Fibroblast of lung (primary cell): Measurements from ENCODE around the gene ACSM3. TPM values are rescaled to one million over a fixed set of nuclear protein-coding genes. Genes with fewer than 3 reads are reported as not detected.

ENCODE experiments used
- DNase-seq, 2 donors: peaks; one replicate each; pipeline versions ENCODE4 v3.0.0 to v3.0.0-alpha.2; 2010; ENCODE audit warnings: low read depth in 2 of 2
- H2AFZ ChIP-seq: 2 replicates; pipeline ENCODE4 v1.5.1; 2012; ENCODE audit warnings: low read length, control low read depth, inconsistent platforms
- H3K27ac ChIP-seq: 2 replicates; pipeline ENCODE4 v1.5.1; 2011; ENCODE audit warnings: low read length, control low read depth; ENCODE audit not compliant: insufficient read depth
- H3K27me3 ChIP-seq: 2 replicates; pipeline ENCODE4 v1.5.1; 2011; ENCODE audit warnings: mild to moderate bottlenecking, low read length; ENCODE audit not compliant: control insufficient read depth, insufficient read depth
- H3K36me3 ChIP-seq: 2 replicates; pipeline ENCODE4 v1.5.1; 2011; ENCODE audit warnings: low read length; ENCODE audit not compliant: control insufficient read depth, insufficient read depth
- H3K4me1 ChIP-seq: 2 replicates; pipeline ENCODE4 v1.5.1; 2011; ENCODE audit warnings: low read length; ENCODE audit not compliant: control insufficient read depth, insufficient read depth; ENCODE audit errors: extremely low read depth
- H3K4me2 ChIP-seq: 2 replicates; pipeline ENCODE4 v1.5.1; 2011; ENCODE audit warnings: low read length, control low read depth; ENCODE audit not compliant: insufficient read depth; ENCODE audit errors: extremely low read depth
- H3K4me3 ChIP-seq, 4 experiments: fragments of 200-600 bp in 1 of 4; sonication (generic) in 1 of 4; replicated peaks in 1 of 4; 2 replicates each; pipeline ENCODE4 v1.5.1; 2011 to 2016; ENCODE audit warnings: low read length in 4 of 4, low read depth in 3 of 4, mild to moderate bottlenecking in 3 of 4, control low read depth in 2 of 4, inconsistent platforms in 1 of 4, mixed read lengths in 1 of 4; ENCODE audit not compliant: insufficient read depth in 1 of 4; ENCODE audit errors: control extremely low read depth in 1 of 4
- H3K79me2 ChIP-seq: 2 replicates; pipeline ENCODE4 v1.5.1; 2012; ENCODE audit warnings: mild to moderate bottlenecking, low read length, inconsistent platforms; ENCODE audit not compliant: control insufficient read depth, insufficient read depth
- H3K9ac ChIP-seq: 2 replicates; pipeline ENCODE4 v1.5.1; 2011; ENCODE audit warnings: mild to moderate bottlenecking, low read length, control low read depth; ENCODE audit not compliant: insufficient read depth
- H3K9me3 ChIP-seq: 2 replicates; pipeline ENCODE4 v1.5.1; 2012; ENCODE audit warnings: low read depth, low read length; ENCODE audit not compliant: control insufficient read depth, insufficient read depth
- H4K20me1 ChIP-seq: 2 replicates; pipeline ENCODE4 v1.5.1; 2011; ENCODE audit warnings: low read length; ENCODE audit not compliant: control insufficient read depth, insufficient read depth; ENCODE audit errors: extremely low read depth
- CTCF ChIP-seq, 2 donors: IDR thresholded peaks in 1 of 2; conservative IDR thresholded peaks in 1 of 2; 1 replicate in 1 of 2; 2 replicates in 1 of 2; pipeline ENCODE4 v1.5.1; 2011 to 2012; ENCODE audit warnings: low read length in 2 of 2, control low read depth in 1 of 2, inconsistent platforms in 1 of 2, low read depth in 1 of 2, mild to moderate bottlenecking in 1 of 2
- EZH2 ChIP-seq: IDR thresholded peaks from 2 replicates; pipeline ENCODE4 v1.5.1; 2012; ENCODE audit warnings: low read length, control low read depth, mild to moderate bottlenecking; ENCODE audit errors: missing control alignments
- polyA plus RNA-seq, 2 donors: library from polyadenylated mRNA; depleted of rRNA in 1 of 2; stranded (reverse) in 1 of 2; unstranded in 1 of 2; fragments of >200 nt; gene quantifications; 2 replicates each; pipeline ENCODE4 v1.2.1, GENCODE V29; 2011 to 2012; ENCODE audit warnings: missing spikeins in 1 of 2
- total RNA-seq: library from RNA; depleted of rRNA; stranded (reverse); fragments of >200 nt; gene quantifications from 2 replicates; pipeline ENCODE4 v1.2.1, GENCODE V29; 2014

The ACSM3 gene
- total and polyA plus RNA-seq, 2 donors (not counting 1 experiment from before 2014, with no cell fraction given): 0.32 to 1.3 TPM

- no peak overlapping the region for H3K27ac ChIP-seq
- no peaks in the 10 kb centered on the region for H3K36me3 ChIP-seq
- no peak overlapping the region for H3K4me2 ChIP-seq
- no peak for DNase-seq
- H3K9me3 ChIP-seq: no peaks in the 10 kb centered on the region
- H3K9ac ChIP-seq: no peak overlapping the region
- H4K20me1 ChIP-seq: no peaks in the 10 kb centered on the region
- TF ChIP-seq EZH2 (no peak), CTCF (conservative IDR thresholded peaks at IDR 0.05 in 1 of 2, IDR thresholded peaks at IDR 0.05 in 1 of 2; ENCODE audit: low read depth in 1 of 2, low read length in 2 of 2) (no peak)
- H3K27me3 ChIP-seq: no peaks in the 10 kb centered on the region
- H3K4me1 ChIP-seq: no peaks in the 10 kb centered on the region
- no peak overlapping the region for H2AFZ ChIP-seq
- H3K79me2 ChIP-seq: no peaks in the 10 kb centered on the region
- H3K4me3 ChIP-seq: no peak overlapping the region
Observed at GRCh38 chr16:20838240-20838639, 74.4 kb downstream of the ACSM3 start.

GRCh38 chr16:20839504-20839903, 75.7 kb downstream of the ACSM3 start:
- Histone ChIP-seq H3K27ac (no peak overlapping the region), H3K4me1 (no peaks in the 10 kb centered on the region), H3K9ac (no peak overlapping the region), H3K36me3 (peaks cover 2% of the 10 kb centered on the region), H4K20me1 (no peaks in the 10 kb centered on the region), H3K27me3 (no peaks in the 10 kb centered on the region), H3K4me3 (no peak overlapping the region), H3K4me2 (no peak overlapping the region), H3K9me3 (no peaks in the 10 kb centered on the region), H3K79me2 (no peaks in the 10 kb centered on the region), H2AFZ (no peak overlapping the region)
- DNase-seq: no peak
- TF ChIP-seq CTCF (conservative IDR thresholded peaks at IDR 0.05 in 1 of 2, IDR thresholded peaks at IDR 0.05 in 1 of 2; ENCODE audit: low read depth in 1 of 2, low read length in 2 of 2): no peak
- no peak for TF ChIP-seq EZH2

- Histone ChIP-seq H3K9ac (no peak overlapping the region), H3K36me3 (peaks cover 2% of the 10 kb centered on the region), H3K4me2 (no peak overlapping the region), H3K27me3 (no peaks in the 10 kb centered on the region), H3K27ac (no peak overlapping the region), H2AFZ (no peak overlapping the region), H3K4me1 (no peaks in the 10 kb centered on the region), H3K9me3 (no peaks in the 10 kb centered on the region), H4K20me1 (no peaks in the 10 kb centered on the region), H3K79me2 (no peaks in the 10 kb centered on the region), H3K4me3 (no peak overlapping the region)
- peak in 1 of 2 donors; percentile 38 for DNase-seq
- TF ChIP-seq EZH2 (no peak), CTCF (conservative IDR thresholded peaks at IDR 0.05 in 1 of 2, IDR thresholded peaks at IDR 0.05 in 1 of 2; ENCODE audit: low read depth in 1 of 2, low read length in 2 of 2) (no peak)
Observed at GRCh38 chr16:20844054-20844453, 80.2 kb downstream of the ACSM3 start.
